ES-I3 (cell line): ENCODE data around the gene ANKFY1.

Source experiments
- H3K36me3 ChIP-seq: 2 replicates; pipeline ENCODE4 v1.6.1; 2013; ENCODE audit warnings: mild to moderate bottlenecking, low read length, control low read depth, moderate library complexity; ENCODE audit not compliant: insufficient read depth
- H3K4me1 ChIP-seq: 2 replicates; pipeline ENCODE4 v1.6.1; 2013; ENCODE audit warnings: mild to moderate bottlenecking, control low read depth, low read length; ENCODE audit not compliant: insufficient read depth
- H3K9ac ChIP-seq: 2 replicates; pipeline ENCODE4 v1.6.1; 2013; ENCODE audit warnings: low read depth, mild to moderate bottlenecking, low read length, moderate library complexity
- H3K9me3 ChIP-seq: 2 replicates; pipeline ENCODE4 v1.6.1; 2013; ENCODE audit warnings: mild to moderate bottlenecking, low read length, moderate library complexity; ENCODE audit not compliant: control insufficient read depth, insufficient read depth

The ANKFY1 gene

DNA sequence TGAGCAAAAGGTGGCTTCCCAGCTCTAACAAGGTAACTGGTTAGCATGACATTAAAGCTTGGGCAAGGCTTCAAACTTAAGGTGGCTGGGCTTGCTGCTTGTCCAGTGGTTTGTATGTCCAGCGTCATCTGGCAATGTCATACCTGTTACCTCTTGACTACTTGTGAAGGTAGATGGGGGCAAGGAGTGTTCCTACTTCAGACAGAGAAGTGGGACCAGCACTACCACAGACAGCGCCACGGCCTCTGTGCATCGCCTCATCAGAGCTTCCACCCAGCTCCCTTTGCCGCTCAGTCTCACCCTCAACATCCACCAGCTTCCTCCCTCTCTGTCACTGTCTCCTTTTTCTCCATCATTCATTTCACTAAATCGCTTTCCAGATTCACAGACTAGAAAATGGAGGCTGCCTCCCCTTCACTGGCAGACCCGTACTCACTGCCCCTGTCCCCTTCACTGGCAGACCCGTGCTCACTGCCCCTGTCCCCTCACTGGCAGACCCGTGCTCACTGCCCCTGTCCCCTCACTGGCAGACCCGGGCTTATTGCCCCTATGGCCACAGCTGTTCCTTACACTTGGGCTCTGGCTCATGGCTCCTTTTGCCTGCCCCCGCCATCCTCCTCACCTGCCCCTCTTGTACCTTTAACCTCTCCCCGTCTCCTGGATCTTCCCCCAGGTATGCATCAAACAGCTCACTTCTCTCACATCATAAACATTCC, 106.0 kb downstream of the ANKFY1 start:
- H3K36me3 ChIP-seq = no peaks in the 10 kb centered on the region; the same call in 1 of the 2 replicates
- no peaks in the 10 kb centered on the region for H3K9me3 ChIP-seq
- H3K9ac ChIP-seq = no peak overlapping the region
- H3K4me1 ChIP-seq = peaks cover 23% of the 10 kb centered on the region

DNA sequence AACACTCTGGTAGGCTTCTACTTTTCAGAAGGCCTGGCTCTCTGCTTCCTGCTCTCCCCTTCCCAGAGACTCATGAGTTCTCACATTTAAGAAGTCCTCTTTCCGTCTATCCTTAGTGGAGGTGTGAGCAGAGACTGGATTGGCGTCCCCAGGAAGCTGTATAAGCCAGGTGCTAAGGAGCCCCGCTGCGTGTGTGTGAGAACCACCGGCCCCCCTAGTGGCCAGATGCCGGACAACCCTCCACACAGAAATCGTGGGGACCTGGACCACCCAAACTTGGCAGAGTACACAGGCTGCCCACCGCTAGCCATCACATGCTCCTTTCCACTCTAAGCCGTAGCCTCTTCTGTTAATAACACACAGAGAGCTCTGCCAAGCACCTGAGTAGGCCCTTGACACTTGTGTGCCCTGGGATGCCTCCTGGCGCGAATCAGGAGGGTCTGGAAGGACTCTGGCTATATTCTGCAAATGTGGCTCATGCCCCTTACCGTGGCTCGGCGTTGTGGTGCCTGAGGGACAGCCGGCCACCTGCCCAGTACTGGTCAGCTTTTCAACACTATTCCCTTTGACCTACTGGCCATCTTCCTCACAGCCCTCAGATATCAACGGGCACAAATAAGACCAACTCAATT, 106.9 kb downstream of the ANKFY1 start:
- Histone ChIP-seq H3K4me1 (peaks cover 16% of the 10 kb centered on the region), H3K9ac (no peak overlapping the region), H3K9me3 (no peaks in the 10 kb centered on the region), H3K36me3 (peaks cover 4% of the 10 kb centered on the region; the same call in 1 of the 2 replicates)

DNA sequence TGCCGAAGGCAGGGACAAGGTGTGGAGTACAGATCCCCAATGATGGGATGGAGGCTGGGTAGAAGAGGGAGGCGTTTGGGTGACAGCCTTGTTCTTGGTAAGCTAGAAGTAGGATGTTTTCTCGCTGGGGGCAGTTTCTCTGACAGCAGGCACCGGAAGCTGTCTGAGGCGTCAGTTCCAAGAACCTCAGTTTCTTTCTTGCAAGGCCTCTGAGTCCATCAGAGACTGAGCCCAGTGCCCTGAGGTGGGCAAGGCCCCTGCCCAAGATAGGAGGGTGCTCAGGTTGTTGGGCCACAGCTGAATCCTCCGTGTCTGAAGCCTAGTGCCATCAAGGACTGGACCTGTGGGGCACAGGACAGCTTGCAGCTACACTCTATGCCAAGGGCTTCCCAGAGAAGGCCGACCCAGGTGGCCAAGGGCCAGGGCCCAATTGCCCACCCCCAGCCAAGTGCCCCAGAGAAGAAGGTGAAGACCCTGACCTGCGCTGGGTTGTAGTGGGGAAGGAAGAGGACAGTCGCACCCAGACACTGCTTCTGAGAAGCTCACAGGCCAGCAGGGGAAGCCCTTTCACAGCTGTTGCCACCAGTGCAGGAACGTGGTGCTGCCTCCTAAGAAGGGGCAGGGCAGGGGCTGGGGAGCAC, 107.7 kb downstream of the ANKFY1 start:
- peaks cover 4% of the 10 kb centered on the region; the same call in 1 of the 2 replicates for H3K36me3 ChIP-seq
- H3K9me3 ChIP-seq = no peaks in the 10 kb centered on the region
- H3K9ac ChIP-seq = no peak overlapping the region
- H3K4me1 ChIP-seq = peaks cover 8% of the 10 kb centered on the region

DNA sequence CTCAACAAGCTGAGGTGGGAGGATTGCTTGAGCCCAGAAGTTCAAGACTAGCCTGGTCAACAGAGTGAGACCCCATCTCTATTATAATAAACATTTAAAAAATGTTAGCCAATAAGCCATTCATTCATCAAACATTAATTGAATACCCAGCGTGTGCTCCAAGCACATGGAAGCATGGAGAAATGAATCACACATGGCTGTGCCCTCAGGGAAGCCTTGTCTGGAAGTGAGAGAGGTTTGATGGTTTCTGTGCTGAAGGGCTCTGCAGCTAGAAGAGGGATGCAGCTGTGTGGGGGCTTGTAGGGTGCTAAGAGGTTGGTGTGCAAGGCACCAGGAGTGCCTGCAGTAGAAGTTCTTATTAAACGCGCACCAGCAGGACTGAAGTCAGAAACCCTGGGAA, 109.6 kb downstream of the ANKFY1 start:
- H3K36me3 ChIP-seq = peaks cover 4% of the 10 kb centered on the region; the same call in 1 of the 2 replicates
- H3K9me3 ChIP-seq = no peaks in the 10 kb centered on the region

DNA sequence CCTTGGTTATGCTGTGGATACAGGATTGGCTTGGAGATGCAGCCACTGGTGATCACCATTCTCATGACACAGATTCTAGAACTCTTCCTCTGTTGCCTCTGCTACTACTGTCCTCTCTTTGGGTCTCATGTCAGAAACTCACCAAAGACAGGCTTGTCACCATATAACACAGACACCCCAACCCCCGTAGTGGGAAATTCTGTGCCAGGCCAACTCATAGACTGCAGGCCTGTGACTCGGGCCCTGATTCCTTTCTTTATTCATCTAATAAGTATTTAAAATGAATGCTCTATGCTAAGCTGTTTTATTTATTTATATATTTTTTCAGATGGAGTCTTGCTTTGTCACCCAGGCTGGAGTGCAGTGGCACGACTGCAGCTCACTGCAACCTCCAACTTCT, 111.3 kb downstream of the ANKFY1 start:
- Histone ChIP-seq H3K9ac (no peak overlapping the region), H3K9me3 (no peaks in the 10 kb centered on the region), H3K4me1 (no peaks in the 10 kb centered on the region), H3K36me3 (peaks cover 4% of the 10 kb centered on the region; the same call in 1 of the 2 replicates)

More for the DNA sequence above, 109.6 kb downstream of the ANKFY1 start:
- Histone ChIP-seq H3K9ac (no peak overlapping the region), H3K4me1 (no peaks in the 10 kb centered on the region)

DNA sequence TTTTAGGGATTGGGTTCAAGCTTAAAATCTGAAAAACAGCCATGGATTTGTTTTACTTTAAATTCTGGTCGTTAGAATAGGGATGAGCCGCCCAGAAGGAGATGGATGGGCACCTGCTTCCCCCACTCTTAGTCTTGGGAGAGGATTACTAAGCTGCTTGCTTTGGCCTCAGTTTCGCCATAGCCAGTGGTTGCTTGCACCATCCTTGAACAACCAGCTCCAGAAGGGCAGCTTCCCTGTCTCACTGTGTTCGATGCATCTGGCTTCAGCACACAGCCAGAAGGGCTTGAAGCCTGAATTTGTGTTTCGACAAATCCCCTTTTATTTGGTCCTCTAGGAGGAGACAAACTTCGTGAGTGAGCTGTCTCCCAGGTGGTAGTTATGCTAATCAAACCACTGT, 113.7 kb downstream of the ANKFY1 start:
- H3K36me3 ChIP-seq = peaks cover 4% of the 10 kb centered on the region; the same call in 1 of the 2 replicates
- no peaks in the 10 kb centered on the region for H3K9me3 ChIP-seq
- no peaks in the 10 kb centered on the region for H3K4me1 ChIP-seq
- no peak overlapping the region for H3K9ac ChIP-seq

DNA sequence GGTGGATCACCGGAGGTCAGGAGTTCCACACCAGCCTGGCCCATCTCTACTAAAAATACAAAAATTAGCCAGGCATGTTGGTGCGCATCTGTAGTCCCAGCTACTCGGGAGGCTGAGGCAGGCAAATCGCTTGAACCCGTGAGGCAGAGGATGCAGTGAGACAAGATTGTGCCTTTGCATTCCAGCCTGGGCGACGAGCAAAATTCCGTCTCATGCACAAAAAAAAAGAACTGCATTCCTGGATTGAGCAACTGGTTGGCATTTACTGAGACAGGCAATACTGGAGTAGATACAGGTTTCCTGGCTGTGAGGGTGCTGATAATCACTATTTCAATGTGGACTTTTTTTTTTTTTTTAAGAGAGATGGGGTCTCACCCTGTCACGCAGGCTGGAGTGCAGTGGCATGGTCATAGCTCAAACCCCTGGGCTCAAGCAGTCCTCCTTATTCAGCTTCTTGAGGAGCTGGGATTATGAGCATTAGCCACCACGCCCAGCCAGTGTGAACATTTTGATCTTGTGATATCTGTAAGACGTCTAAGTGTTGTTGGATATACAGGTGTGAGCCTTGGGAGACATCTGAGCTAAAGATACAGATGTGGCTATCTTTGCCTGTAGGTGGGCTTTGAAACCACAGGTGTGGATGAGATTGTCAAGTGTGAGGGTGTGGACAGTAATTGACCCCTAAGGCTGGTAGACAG, 115.0 kb downstream of the ANKFY1 start:
- Histone ChIP-seq H3K9ac (no peak overlapping the region), H3K4me1 (no peaks in the 10 kb centered on the region), H3K9me3 (no peaks in the 10 kb centered on the region), H3K36me3 (peaks cover 4% of the 10 kb centered on the region; the same call in 1 of the 2 replicates)

DNA sequence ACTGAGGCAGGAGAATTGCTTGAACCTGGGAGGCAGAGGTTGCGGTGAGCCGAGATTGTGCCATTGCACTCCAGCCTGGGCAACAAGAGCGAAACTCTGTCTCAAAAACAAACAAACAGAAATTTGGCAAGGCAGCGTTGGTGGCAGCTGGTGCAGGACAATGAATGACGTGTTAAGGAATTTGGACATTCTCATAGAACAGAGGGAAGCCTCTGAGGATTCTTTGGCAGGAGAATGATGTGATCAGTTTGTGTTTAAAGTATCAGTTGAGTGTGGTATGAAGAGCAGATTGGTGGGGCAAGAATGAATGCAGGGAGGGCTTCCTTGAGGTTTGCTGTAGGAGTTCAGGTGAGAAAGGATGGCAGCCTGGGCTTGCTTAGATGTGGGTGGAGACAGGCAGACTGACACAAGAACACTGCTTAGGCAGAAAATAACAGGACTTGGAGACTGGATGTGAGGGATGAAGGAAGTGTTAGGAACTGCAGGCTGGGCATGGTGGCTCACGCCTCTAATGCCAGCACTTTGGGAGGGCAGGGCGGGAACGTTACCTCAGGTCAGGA, 115.9 kb downstream of the ANKFY1 start:
- Histone ChIP-seq H3K9ac (no peak overlapping the region), H3K4me1 (no peaks in the 10 kb centered on the region), H3K9me3 (no peaks in the 10 kb centered on the region), H3K36me3 (peaks cover 4% of the 10 kb centered on the region; the same call in 1 of the 2 replicates)

DNA sequence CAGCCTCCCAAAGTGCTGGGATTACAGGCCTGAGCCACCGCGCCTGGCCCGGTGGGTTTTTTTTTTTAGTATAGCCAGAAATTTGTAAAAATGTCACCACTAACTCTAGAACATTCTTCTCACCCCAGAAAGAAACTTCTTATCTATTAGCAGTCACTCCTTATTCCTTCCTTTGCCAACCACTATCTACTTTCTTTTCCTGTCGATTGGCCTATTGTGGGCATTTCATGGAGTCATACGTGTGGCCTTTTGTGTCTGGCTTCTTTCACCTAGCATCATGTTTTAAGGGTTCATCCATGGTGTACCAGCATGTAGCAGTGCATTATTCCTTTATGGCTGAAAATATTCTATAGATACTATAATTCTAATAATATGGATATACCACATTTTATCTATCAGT, 117.1 kb downstream of the ANKFY1 start:
- H3K9me3 ChIP-seq = no peaks in the 10 kb centered on the region
- H3K36me3 ChIP-seq = no peaks in the 10 kb centered on the region
- H3K9ac ChIP-seq = no peak overlapping the region
- peaks cover 4% of the 10 kb centered on the region for H3K4me1 ChIP-seq

DNA sequence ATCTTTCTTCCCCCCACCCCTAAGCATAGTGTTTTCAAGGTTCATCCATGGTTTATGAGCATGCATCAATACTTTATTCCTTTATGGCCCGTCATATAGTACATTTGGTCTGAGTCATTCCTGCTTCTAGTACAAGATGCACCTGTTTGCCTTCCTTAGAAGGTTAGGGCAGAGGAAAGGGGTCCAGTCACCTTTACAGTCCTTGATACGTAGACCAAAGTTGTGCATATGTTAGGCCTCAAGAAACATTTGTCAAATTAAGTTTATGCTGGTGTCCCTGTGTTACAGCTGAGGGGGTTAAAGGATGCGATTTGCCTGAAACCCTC, 119.4 kb downstream of the ANKFY1 start:
- no peaks in the 10 kb centered on the region for H3K9me3 ChIP-seq
- no peaks in the 10 kb centered on the region for H3K36me3 ChIP-seq
- peaks cover 8% of the 10 kb centered on the region for H3K4me1 ChIP-seq
- peak overlapping the region; percentile 97 for H3K9ac ChIP-seq

DNA sequence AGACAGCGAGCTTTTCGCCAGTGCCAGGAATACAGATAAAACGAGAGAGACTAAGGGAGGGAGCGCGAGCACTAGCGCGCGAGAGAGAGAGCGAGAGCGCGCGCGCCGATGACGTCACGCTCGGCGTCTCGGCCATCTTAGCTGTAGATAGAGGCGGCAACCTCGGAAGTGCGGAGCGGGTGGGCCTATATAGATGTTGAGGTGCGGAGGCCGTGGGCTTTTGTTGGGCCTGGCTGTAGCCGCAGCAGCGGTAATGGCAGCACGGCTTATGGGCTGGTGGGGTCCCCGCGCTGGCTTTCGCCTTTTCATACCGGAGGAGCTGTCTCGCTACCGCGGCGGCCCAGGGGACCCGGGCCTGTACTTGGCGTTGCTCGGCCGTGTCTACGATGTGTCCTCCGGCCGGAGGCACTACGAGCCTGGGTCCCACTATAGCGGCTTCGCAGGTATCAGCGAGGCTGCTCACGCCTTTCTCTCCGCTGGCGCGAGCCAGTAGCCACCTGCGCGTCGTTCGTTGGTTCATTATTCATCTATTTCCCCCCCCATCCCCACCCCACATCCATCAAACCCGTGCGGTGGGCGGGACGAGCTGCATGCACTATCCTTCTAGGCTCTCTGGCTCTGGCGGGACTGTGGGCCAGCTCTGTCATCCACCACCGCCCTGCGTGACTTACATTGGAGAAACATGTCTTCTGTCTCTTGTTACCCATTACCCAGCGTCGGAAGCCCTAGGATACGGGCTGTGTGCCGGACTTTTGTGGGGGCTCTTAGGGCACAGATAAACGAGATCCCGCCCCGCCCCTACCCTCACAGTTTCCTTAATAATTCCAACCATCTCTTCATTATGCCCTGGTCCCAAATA, 120.0 kb downstream of the ANKFY1 start:
- Histone ChIP-seq H3K9me3 (no peaks in the 10 kb centered on the region), H3K4me1 (peaks cover 8% of the 10 kb centered on the region), H3K9ac (peak overlapping the region; percentile 97), H3K36me3 (no peaks in the 10 kb centered on the region)

DNA sequence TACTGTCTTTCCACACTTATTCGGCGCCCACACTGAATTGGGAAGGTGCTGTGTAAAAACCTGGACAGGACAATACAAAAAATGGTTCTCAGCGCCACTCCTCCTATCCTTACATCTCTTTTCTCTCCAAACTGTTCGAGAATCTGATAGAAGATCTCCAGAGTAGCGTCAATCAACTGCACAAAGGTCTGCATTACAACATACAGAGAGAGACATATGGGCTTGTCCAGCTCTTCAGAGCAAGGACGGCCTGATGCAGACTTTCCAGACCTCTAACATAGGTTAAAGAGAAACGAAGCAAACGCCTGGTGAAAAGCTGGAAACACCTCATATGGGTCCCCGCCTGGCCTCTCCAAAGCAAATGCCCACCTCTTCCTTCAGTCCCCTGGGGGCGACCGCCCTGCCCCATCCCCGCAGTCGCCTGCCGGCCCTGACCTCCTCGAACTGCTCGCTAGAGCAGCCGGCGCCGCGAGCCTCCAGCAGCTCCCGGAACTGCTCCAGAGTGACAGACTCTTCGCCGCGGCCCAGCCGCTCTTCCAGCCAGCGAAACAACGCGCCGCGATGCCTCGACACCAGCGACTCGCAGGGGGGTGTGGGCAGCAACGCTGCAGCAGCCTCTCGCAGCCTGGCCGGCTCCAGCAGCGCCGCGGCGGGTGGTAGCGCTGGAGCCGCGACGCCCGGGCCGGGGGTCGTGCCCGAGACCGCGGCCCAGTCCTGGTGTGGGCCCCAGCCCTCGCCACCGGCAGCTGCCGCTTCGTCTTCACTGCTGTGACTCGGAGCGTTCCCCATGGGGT, 121.5 kb downstream of the ANKFY1 start:
- peaks cover 8% of the 10 kb centered on the region for H3K4me1 ChIP-seq
- H3K36me3 ChIP-seq = no peaks in the 10 kb centered on the region
- no peaks in the 10 kb centered on the region for H3K9me3 ChIP-seq
- peak overlapping the region; percentile 97 for H3K9ac ChIP-seq

DNA sequence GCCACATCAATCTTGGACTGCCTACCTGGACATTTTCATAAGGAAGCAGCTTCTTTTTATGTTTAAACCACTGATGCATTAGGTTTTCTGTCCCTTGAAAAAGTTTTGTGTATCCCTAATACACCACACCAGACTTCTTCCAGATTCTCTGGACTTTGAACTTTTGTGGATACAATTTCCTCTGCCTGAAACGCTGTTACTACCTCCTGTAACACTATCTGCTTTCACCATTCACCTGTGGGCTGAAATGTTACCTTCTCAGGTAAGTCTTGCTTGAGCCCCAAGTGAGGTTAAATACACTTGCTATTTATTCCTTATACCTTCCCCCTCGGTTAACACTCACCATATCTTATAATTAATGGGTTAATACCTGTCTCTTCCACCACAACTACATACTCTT, 123.7 kb downstream of the ANKFY1 start:
- H3K9me3 ChIP-seq = no peaks in the 10 kb centered on the region
- H3K4me1 ChIP-seq = peaks cover 8% of the 10 kb centered on the region
- H3K9ac ChIP-seq = no peak overlapping the region
- no peaks in the 10 kb centered on the region for H3K36me3 ChIP-seq
